ENCODE measurements around the gene CCL3.
"Not testable (repeated sequence)": the region's sequence is repeated elsewhere in the genome, so short reads cannot be mapped to it uniquely, and the experiment has no call there.

DNA sequence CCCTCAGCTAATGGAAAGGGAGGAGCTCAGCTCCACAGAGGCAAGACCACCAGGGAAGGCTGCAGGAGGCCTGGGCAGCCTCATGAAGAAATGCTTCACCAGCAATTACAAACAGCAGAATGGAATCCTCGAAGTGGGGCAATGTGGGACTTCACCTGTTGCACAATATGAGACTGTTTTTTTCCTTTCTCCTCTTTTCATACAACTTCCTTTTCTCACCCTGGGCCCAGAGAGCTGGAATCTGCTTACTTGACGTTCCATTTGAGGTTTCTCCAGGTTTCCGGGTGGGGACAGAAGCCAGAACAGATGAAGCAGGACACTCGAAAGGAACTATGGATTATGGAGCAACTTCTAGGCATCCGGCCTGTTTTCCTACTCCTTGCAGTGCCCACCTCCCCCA lies 18.3 kb upstream of the CCL3 start:
- not testable (repeated sequence) for TF ChIP-seq GTF2I (CRISPR knock-in tag; conservative IDR thresholded peaks at IDR 0.05); SP1 (CRISPR knock-in tag; conservative IDR thresholded peaks at IDR 0.05); NFYB (CRISPR knock-in tag; conservative IDR thresholded peaks at IDR 0.05; ENCODE audit: low read depth)
